Effector memory CD4-positive, alpha-beta T cell (primary cell): ENCODE data around the gene LIAS.
"Not testable (repeated sequence)": the region's sequence is repeated elsewhere in the genome, so short reads cannot be mapped to it uniquely, and the experiment has no call there.

Experiments
- DNase-seq, 3 donors: peaks; one replicate each; pipeline ENCODE4 v3.0.0-alpha.2; 2020
- H3K27ac ChIP-seq: 2 replicates; pipeline ENCODE4 v1.7.0; 2013; ENCODE audit warnings: mild to moderate bottlenecking, low read length, moderate library complexity; ENCODE audit not compliant: insufficient read depth, poor library complexity, severe bottlenecking
- H3K27me3 ChIP-seq: replicated peaks from 2 replicates; pipeline ENCODE4 v1.7.0; 2013; ENCODE audit warnings: mild to moderate bottlenecking, low read length; ENCODE audit not compliant: insufficient read depth, control insufficient read depth, poor library complexity, severe bottlenecking
- H3K36me3 ChIP-seq: 2 replicates; pipeline ENCODE4 v1.7.0; 2013; ENCODE audit warnings: mild to moderate bottlenecking, low read length, moderate library complexity; ENCODE audit not compliant: control insufficient read depth, insufficient read depth
- H3K4me1 ChIP-seq: 2 replicates; pipeline ENCODE4 v1.7.0; 2013; ENCODE audit warnings: low read length, mild to moderate bottlenecking; ENCODE audit not compliant: control insufficient read depth, insufficient read depth, poor library complexity, severe bottlenecking
- H3K4me3 ChIP-seq: 2 replicates; pipeline ENCODE4 v1.7.0; 2013; ENCODE audit warnings: low read length, low read depth, mild to moderate bottlenecking; ENCODE audit not compliant: insufficient read depth, poor library complexity, severe bottlenecking
- H3K9me3 ChIP-seq: 2 replicates; pipeline ENCODE4 v1.7.0; 2013; ENCODE audit warnings: mild to moderate bottlenecking, low read length, moderate library complexity; ENCODE audit not compliant: control insufficient read depth
- total RNA-seq, 3 donors: gene quantifications; one replicate each; lab custom pipeline; 2026; lab: John Stamatoyannopoulos, UW

Gene LIAS
- 11.1 to 13.0 (median 12.4) reads per million in 3 donors for total RNA-seq

GRCh38 chr4:39458505-39459300 is at the start of gene LIAS, which contains the start of gene RPL9:
TSS of gene LIAS (plus strand) at chr4:39459056. CDS start at chr4:39459118, 62 bp downstream.
TSS of gene RPL9 (minus strand) at chr4:39458922. CDS start at chr4:39458439, 483 bp downstream.
- Histone ChIP-seq H3K4me1 (peaks cover 8% of the 10 kb centered on the region), H3K36me3 (peaks cover 46% of the 10 kb centered on the region)

GRCh38 chr4:39410415-39410814 is 48.4 kb upstream of the LIAS start:
- no peak for DNase-seq
- Histone ChIP-seq H3K27ac (no peak overlapping the region), H3K27me3 (no peaks in the 10 kb centered on the region), H3K4me1 (no peaks in the 10 kb centered on the region), H3K36me3 (no peaks in the 10 kb centered on the region), H3K9me3 (no peaks in the 10 kb centered on the region), H3K4me3 (no peak overlapping the region)

More at GRCh38 chr4:39458505-39459300, at the start of gene LIAS, which contains the start of gene RPL9:
- H3K4me3 ChIP-seq, result peak within 1 kb of the TSS; percentile 91
- no peaks in the 10 kb centered on the region for H3K9me3 ChIP-seq
- H3K27ac ChIP-seq, result peak within 1 kb of the TSS; percentile 98
- peak; percentile 90 to 91 (median 90) for DNase-seq
- no peaks in the 10 kb centered on the region for H3K27me3 ChIP-seq

- not testable (repeated sequence) for H3K27ac ChIP-seq, DNase-seq
Measured at GRCh38 chr4:39411561-39411960, 47.3 kb upstream of the LIAS start.

GRCh38 chr4:39415678-39416283 is 43.1 kb upstream of the LIAS start:
- Histone ChIP-seq H3K9me3 (no peaks in the 10 kb centered on the region), H3K27ac (no peak overlapping the region), H3K4me1 (no peaks in the 10 kb centered on the region), H3K36me3 (no peaks in the 10 kb centered on the region), H3K27me3 (no peaks in the 10 kb centered on the region), H3K4me3 (no peak overlapping the region)
- no peak for DNase-seq

More at GRCh38 chr4:39411561-39411960, 47.3 kb upstream of the LIAS start:
- not testable (repeated sequence) for H3K27me3 ChIP-seq, H3K9me3 ChIP-seq, H3K4me3 ChIP-seq, H3K4me1 ChIP-seq, H3K36me3 ChIP-seq

- H3K9me3 ChIP-seq, result no peaks in the 10 kb centered on the region
Measured at GRCh38 chr4:39422247-39422646, 36.6 kb upstream of the LIAS start.

GRCh38 chr4:39425297-39425696 is 33.6 kb upstream of the LIAS start:
- H3K9me3 ChIP-seq, H3K27ac ChIP-seq, DNase-seq, H3K36me3 ChIP-seq, H3K27me3 ChIP-seq, H3K4me3 ChIP-seq, H3K4me1 ChIP-seq: not testable (repeated sequence)

More at GRCh38 chr4:39422247-39422646, 36.6 kb upstream of the LIAS start:
- H3K27me3 ChIP-seq, result no peaks in the 10 kb centered on the region
- no peak for DNase-seq
- H3K4me1 ChIP-seq, result no peaks in the 10 kb centered on the region
- H3K36me3 ChIP-seq, result no peaks in the 10 kb centered on the region
- H3K4me3 ChIP-seq, result no peak overlapping the region
- no peak overlapping the region for H3K27ac ChIP-seq

GRCh38 chr4:39426728-39427127 is 32.1 kb upstream of the LIAS start:
- Histone ChIP-seq H3K4me3 (no peak overlapping the region), H3K4me1 (no peaks in the 10 kb centered on the region), H3K27me3 (no peaks in the 10 kb centered on the region), H3K9me3 (no peaks in the 10 kb centered on the region), H3K36me3 (no peaks in the 10 kb centered on the region), H3K27ac (no peak overlapping the region)
- no peak for DNase-seq

GRCh38 chr4:39427520-39428114 is 31.2 kb upstream of the LIAS start:
- H3K4me1 ChIP-seq, result no peaks in the 10 kb centered on the region
- no peak overlapping the region for H3K27ac ChIP-seq
- H3K27me3 ChIP-seq, result no peaks in the 10 kb centered on the region
- DNase-seq, result no peak
- H3K4me3 ChIP-seq, result no peak overlapping the region
- H3K9me3 ChIP-seq, result no peaks in the 10 kb centered on the region
- H3K36me3 ChIP-seq, result no peaks in the 10 kb centered on the region

GRCh38 chr4:39429476-39430334 is 29.2 kb upstream of the LIAS start:
- Histone ChIP-seq H3K27me3 (no peaks in the 10 kb centered on the region), H3K4me3 (no peak overlapping the region), H3K36me3 (no peaks in the 10 kb centered on the region), H3K9me3 (no peaks in the 10 kb centered on the region), H3K27ac (no peak overlapping the region), H3K4me1 (no peaks in the 10 kb centered on the region)
- DNase-seq, result no peak
